Smooth muscle cell (in vitro differentiated cells): ENCODE results near the gene CALML3. TPM values are rescaled to one million over a fixed set of nuclear protein-coding genes. Genes with fewer than 3 reads are reported as not detected.

Experiments
- DNase-seq: peaks from one replicate; lab custom pipeline; 2025; ENCODE audit not compliant: unreplicated experiment; lab: John Stamatoyannopoulos, UW
- H2AFZ ChIP-seq: fragments of 200-600 bp; sonication (generic); 2 replicates; pipeline ENCODE4 v1.6.0; 2016; ENCODE audit warnings: antibody characterized with exemption, low read depth, mild to moderate bottlenecking
- H3F3A ChIP-seq: fragments of 200-600 bp; sonication (generic); 2 replicates; pipeline ENCODE4 v1.6.0; 2017; ENCODE audit warnings: antibody characterized with exemption, low read depth
- H3K27ac ChIP-seq: fragments of 200-600 bp; sonication (generic); 2 replicates; pipeline ENCODE4 v1.5.1; 2016; ENCODE audit warnings: low read depth, mild to moderate bottlenecking
- H3K27me3 ChIP-seq: fragments of 200-600 bp; sonication (generic); 2 replicates; pipeline ENCODE4 v1.6.1; 2016; ENCODE audit warnings: low read depth, mild to moderate bottlenecking
- H3K36me3 ChIP-seq: fragments of 200-600 bp; sonication (generic); 2 replicates; pipeline ENCODE4 v1.5.1; 2016; ENCODE audit warnings: low read depth
- H3K4me1 ChIP-seq: fragments of 200-600 bp; sonication (generic); 2 replicates; pipeline ENCODE4 v1.5.1; 2016; ENCODE audit warnings: low read depth
- H3K4me2 ChIP-seq: fragments of 200-600 bp; sonication (generic); 2 replicates; pipeline ENCODE4 v1.6.0; 2016; ENCODE audit warnings: mild to moderate bottlenecking
- H3K4me3 ChIP-seq: fragments of 200-600 bp; sonication (generic); 2 replicates; pipeline ENCODE4 v1.5.1; 2016; ENCODE audit warnings: mild to moderate bottlenecking
- H3K79me2 ChIP-seq: fragments of 200-600 bp; sonication (generic); 2 replicates; pipeline ENCODE4 v1.6.0; 2016; ENCODE audit warnings: low read depth, mild to moderate bottlenecking
- H3K9ac ChIP-seq: fragments of 200-600 bp; sonication (generic); 2 replicates; pipeline ENCODE4 v1.6.0; 2016; ENCODE audit warnings: low read depth
- H3K9me3 ChIP-seq: fragments of 200-600 bp; sonication (generic); replicated peaks from 2 replicates; pipeline ENCODE4 v1.5.1; 2016; ENCODE audit warnings: low read depth
- H4K20me1 ChIP-seq: fragments of 200-600 bp; sonication (generic); 2 replicates; pipeline ENCODE4 v1.6.0; 2016; ENCODE audit warnings: low read depth
- CTCF ChIP-seq: fragments of 200-600 bp; sonication (generic); IDR thresholded peaks from 2 replicates; pipeline ENCODE4 v1.5.1; 2017; ENCODE audit warnings: borderline replicate concordance, mild to moderate bottlenecking, antibody characterized with exemption; ENCODE audit not compliant: insufficient read depth, poor library complexity, severe bottlenecking
- WGBS: methylation state at CpG from one replicate; pipeline ENCODE4 v1.1.7; 2016; ENCODE audit warnings: low lambda C conversion rate; 5-methylcytosine and 5-hydroxymethylcytosine counted together
- polyA plus RNA-seq: library from polyadenylated mRNA; unstranded; fragments of >200 nt; fragmentation: Nextera tagmentation; extraction: Ambion mirVana; gene quantifications from 2 replicates; pipeline ENCODE4 v1.2.1, GENCODE V29; 2016
- total RNA-seq: library from RNA; depleted of rRNA; stranded (reverse); fragments of >200 nt; gene quantifications from 2 replicates; pipeline ENCODE4 v1.2.3, GENCODE V29; 2014

CALML3 gene
- total and polyA plus RNA-seq, 2 experiments from 2014 or later = 0.49 TPM; not detected in 1

- H3K36me3 ChIP-seq = no peaks in the 10 kb centered on the region
- WGBS = 91% methylated on average over 8 of the region's 8 CpGs
- DNase-seq = no peak
- H3K79me2 ChIP-seq = no peaks in the 10 kb centered on the region
- no peak overlapping the region for H3K9ac ChIP-seq
- H3K9me3 ChIP-seq = no peaks in the 10 kb centered on the region
- no peaks in the 10 kb centered on the region for H3K4me1 ChIP-seq
- no peak overlapping the region for H2AFZ ChIP-seq
- no peak for TF ChIP-seq CTCF
- no peaks in the 10 kb centered on the region for H4K20me1 ChIP-seq
- no peak overlapping the region for H3K27ac ChIP-seq
- no peak overlapping the region for H3K4me3 ChIP-seq
- no peaks in the 10 kb centered on the region for H3K27me3 ChIP-seq
- H3F3A ChIP-seq = no peaks in the 10 kb centered on the region
- no peak overlapping the region for H3K4me2 ChIP-seq
Observed at GRCh38 chr10:5494611-5495010, 30.1 kb upstream of the CALML3 start.

GRCh38 chr10:5496261-5497250 is 28.2 kb upstream of the CALML3 start:
- DNase-seq = no peak

GRCh38 chr10:5497289-5497688 is 27.5 kb upstream of the CALML3 start:
- Histone ChIP-seq H4K20me1 (no peaks in the 10 kb centered on the region), H3K4me1 (no peaks in the 10 kb centered on the region), H3K27me3 (no peaks in the 10 kb centered on the region), H3K79me2 (no peaks in the 10 kb centered on the region), H3K4me2 (no peak overlapping the region), H3K36me3 (no peaks in the 10 kb centered on the region), H3F3A (no peaks in the 10 kb centered on the region), H3K27ac (no peak overlapping the region), H3K4me3 (no peak overlapping the region), H2AFZ (no peak overlapping the region), H3K9ac (no peak overlapping the region), H3K9me3 (no peaks in the 10 kb centered on the region)
- TF ChIP-seq CTCF = no peak
- WGBS = 94% methylated on average over 4 of the region's 6 CpGs
- no peak for DNase-seq

More at GRCh38 chr10:5496261-5497250, 28.2 kb upstream of the CALML3 start:
- no peaks in the 10 kb centered on the region for H3K79me2 ChIP-seq
- H3F3A ChIP-seq = no peaks in the 10 kb centered on the region
- 92% methylated on average over 22 of the region's 25 CpGs for WGBS
- H3K9ac ChIP-seq = no peak overlapping the region
- no peak overlapping the region for H3K4me2 ChIP-seq
- no peaks in the 10 kb centered on the region for H3K36me3 ChIP-seq
- no peaks in the 10 kb centered on the region for H3K27me3 ChIP-seq
- no peak overlapping the region for H3K4me3 ChIP-seq
- H3K4me1 ChIP-seq = no peaks in the 10 kb centered on the region
- H3K9me3 ChIP-seq = no peaks in the 10 kb centered on the region
- no peak overlapping the region for H3K27ac ChIP-seq
- no peak overlapping the region for H2AFZ ChIP-seq
- no peaks in the 10 kb centered on the region for H4K20me1 ChIP-seq
- no peak for TF ChIP-seq CTCF
